Body of pancreas (tissue), 4 donors: Measurements from ENCODE around the gene MSMO1.

Experiments used
- POLR2A ChIP-seq, 3 donors: fragments of 450-650 bp; IDR thresholded peaks; one replicate each; pipeline ENCODE4 v1.6.1; 2016; ENCODE audit warnings: antibody characterized with exemption in 3 of 3, mild to moderate bottlenecking in 2 of 3
- TF ChIP-seq, protein P1 (sequence below), 7 experiments: fragments of 450-650 bp in 4 of 7; fragments of 200-600 bp in 3 of 7; sonication (generic) in 3 of 7; IDR thresholded peaks; one replicate each; pipeline ENCODE4 v1.5.1; 2016 to 2019; ENCODE audit warnings: antibody characterized with exemption in 7 of 7

DNA sequence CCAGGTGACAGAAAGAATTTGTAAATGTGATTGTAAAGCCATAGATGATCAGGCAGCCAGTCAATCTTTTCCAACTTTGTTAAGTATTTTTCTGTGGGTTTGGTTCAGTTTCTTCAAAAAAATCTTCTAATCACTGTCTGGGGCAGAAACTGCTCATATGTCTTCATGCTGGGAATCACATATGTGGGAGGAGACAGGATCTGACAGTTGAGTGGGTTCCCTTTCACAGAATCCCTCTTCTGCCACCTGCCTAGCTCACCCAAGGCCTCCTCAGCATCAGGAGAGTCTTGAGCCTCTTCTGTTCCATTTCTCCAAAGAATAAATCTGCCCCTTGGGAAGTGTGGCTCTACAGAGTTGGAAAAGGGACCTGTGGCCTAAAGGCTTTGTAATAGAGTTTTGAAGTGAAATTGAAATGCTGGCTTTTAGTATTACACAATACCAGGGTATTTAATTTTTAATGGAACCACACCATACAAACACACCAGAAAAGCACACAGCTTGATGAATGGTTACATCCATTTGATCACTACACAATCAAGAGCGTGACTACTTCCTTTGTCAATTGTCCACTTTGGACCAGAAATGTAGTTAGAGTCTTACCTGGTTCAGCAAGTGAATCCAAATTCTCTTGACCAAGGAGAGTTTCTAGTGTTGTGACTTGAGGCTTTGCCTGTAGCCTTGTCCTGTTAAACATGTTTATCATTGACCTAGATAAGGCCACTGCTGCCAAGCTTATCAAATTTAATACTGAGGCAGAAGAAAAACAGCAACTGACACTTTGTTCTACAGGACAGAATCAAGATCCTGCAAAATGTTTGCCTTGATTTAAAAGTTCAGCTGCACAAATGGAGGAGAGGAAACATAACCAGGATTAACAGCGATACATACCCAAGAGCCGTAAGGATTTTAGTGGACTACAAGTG is 20.4 kb downstream of the MSMO1 start:
- TF ChIP-seq, protein P1, sequence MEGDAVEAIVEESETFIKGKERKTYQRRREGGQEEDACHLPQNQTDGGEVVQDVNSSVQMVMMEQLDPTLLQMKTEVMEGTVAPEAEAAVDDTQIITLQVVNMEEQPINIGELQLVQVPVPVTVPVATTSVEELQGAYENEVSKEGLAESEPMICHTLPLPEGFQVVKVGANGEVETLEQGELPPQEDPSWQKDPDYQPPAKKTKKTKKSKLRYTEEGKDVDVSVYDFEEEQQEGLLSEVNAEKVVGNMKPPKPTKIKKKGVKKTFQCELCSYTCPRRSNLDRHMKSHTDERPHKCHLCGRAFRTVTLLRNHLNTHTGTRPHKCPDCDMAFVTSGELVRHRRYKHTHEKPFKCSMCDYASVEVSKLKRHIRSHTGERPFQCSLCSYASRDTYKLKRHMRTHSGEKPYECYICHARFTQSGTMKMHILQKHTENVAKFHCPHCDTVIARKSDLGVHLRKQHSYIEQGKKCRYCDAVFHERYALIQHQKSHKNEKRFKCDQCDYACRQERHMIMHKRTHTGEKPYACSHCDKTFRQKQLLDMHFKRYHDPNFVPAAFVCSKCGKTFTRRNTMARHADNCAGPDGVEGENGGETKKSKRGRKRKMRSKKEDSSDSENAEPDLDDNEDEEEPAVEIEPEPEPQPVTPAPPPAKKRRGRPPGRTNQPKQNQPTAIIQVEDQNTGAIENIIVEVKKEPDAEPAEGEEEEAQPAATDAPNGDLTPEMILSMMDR (IDR thresholded peaks at IDR 0.05), result no peak
- no peak for TF ChIP-seq POLR2A (IDR thresholded peaks at IDR 0.05)
